ENCODE data around the gene MMEL1. TPM values are rescaled to one million over a fixed set of nuclear protein-coding genes. Genes with fewer than 3 reads are reported as not detected.

The MMEL1 gene
- total RNA-seq, 6 donors from 2014 or later, result 2.9 to 5.5 (median 5.1) TPM; not detected in 2

- DNase-seq (peak in 1 of 2 donors; percentile 74), ATAC-seq (ENCODE audit: low FRiP score in 2 of 2) (no peak)
- H3K9me3 ChIP-seq, result no peaks in the 10 kb centered on the region
- H3K36me3 ChIP-seq, result no peaks in the 10 kb centered on the region
- H3K27ac ChIP-seq, result no peak overlapping the region
- TF ChIP-seq CTCF (IDR thresholded peaks at IDR 0.05) (no peak), POLR2A (IDR thresholded peaks at IDR 0.05) (no peak), POLR2AphosphoS5 (IDR thresholded peaks at IDR 0.05) (no peak), EP300 (IDR thresholded peaks at IDR 0.05) (no peak)
- WGBS, 2 donors, result 29 to 74% methylated on average over 9 to 25 of the region's 25 CpGs
- no peak overlapping the region for H3K4me3 ChIP-seq
- H3K27me3 ChIP-seq, result peaks cover 0 to 8% (median 4%) of the 10 kb centered on the region in 4 donors
- peaks cover 34 to 52% (median 48%) of the 10 kb centered on the region in 4 donors for H3K4me1 ChIP-seq
Observed at GRCh38 chr1:2541619-2542245, 91.1 kb downstream of the MMEL1 start.

- 18 to 36% methylated on average over 11 to 33 of the region's 39 CpGs for WGBS, 2 donors
- H3K4me1 ChIP-seq, result peaks cover 31 to 44% (median 40%) of the 10 kb centered on the region in 4 donors
- TF ChIP-seq CTCF (IDR thresholded peaks at IDR 0.05) (no peak), EP300 (IDR thresholded peaks at IDR 0.05) (no peak), POLR2A (IDR thresholded peaks at IDR 0.05) (no peak), POLR2AphosphoS5 (IDR thresholded peaks at IDR 0.05) (no peak)
- no peak overlapping the region for H3K27ac ChIP-seq
- H3K27me3 ChIP-seq, result peaks cover 0 to 8% (median 4%) of the 10 kb centered on the region in 4 donors
- DNase-seq (peak in 1 of 2 donors; percentile 82), ATAC-seq (ENCODE audit: low FRiP score in 2 of 2) (no peak)
- no peak overlapping the region for H3K4me3 ChIP-seq
- H3K9me3 ChIP-seq, result no peaks in the 10 kb centered on the region
- no peaks in the 10 kb centered on the region for H3K36me3 ChIP-seq
Observed at GRCh38 chr1:2540816-2541492, 91.9 kb downstream of the MMEL1 start.

Other genes with a start within 250 kb of the MMEL1 start
- 10 to 100 TPM in 4 of 6 donors, 1 to 10 TPM in 2; 8.5 to 23.4 (median 14.6) TPM for gene MORN1, start 241.5 kb downstream of the MMEL1 start, total RNA-seq
- gene RER1, start 241.2 kb downstream of the MMEL1 start, total RNA-seq, result 100 to 1,000 TPM in 2 of 6 donors, 10 to 100 TPM in 4; 48.2 to 133 (median 61.1) TPM
- 10 to 100 TPM; 15.7 to 32.1 (median 19.9) TPM for gene PEX10, start 220.5 kb downstream of the MMEL1 start, total RNA-seq
- gene PLCH2, start 156.7 kb downstream of the MMEL1 start, total RNA-seq, result 1 to 10 TPM; 1.5 to 7.3 (median 3.4) TPM
- 100 to 1,000 TPM in 1 of 6 donors, 10 to 100 TPM in 5; 20.7 to 123 (median 36.9) TPM for gene PANK4, start 106.4 kb downstream of the MMEL1 start, total RNA-seq
- gene HES5, start 102.8 kb downstream of the MMEL1 start, total RNA-seq, result 1 to 10 TPM in 2 of 6 donors, under 1 TPM in 2, not detected in 2; 0.31 to 1.6 (median 0.92) TPM
- 100 to 1,000 TPM in 4 of 6 donors, 10 to 100 TPM in 2; 61.1 to 641 (median 147) TPM for gene TNFRSF14, start 76.6 kb downstream of the MMEL1 start, total RNA-seq
- 10 to 100 TPM; 10.5 to 34.2 (median 22.0) TPM for gene PRXL2B, start 46.2 kb downstream of the MMEL1 start, total RNA-seq
- gene TTC34, start 168.7 kb upstream of the MMEL1 start, total RNA-seq, result 1 to 10 TPM in 5 of 6 donors, under 1 TPM in 1; 0.76 to 4.2 (median 2.1) TPM